ENCODE data around the gene ANKFN1.

GRCh38 chr17:56167491-56167890 lies 14.2 kb downstream of the ANKFN1 start:
- no peak for TF ChIP-seq CTCF (conservative IDR thresholded peaks at IDR 0.05)
- no peak for TF ChIP-seq ZFX (IDR thresholded peaks at IDR 0.05)

Data from C4-2B (cell line).